GM12874 (cell line): ENCODE measurements around the gene POLR1E.

Experiments used
- CTCF ChIP-seq: IDR thresholded peaks from 2 replicates; pipeline ENCODE4 v1.5.1; 2011; ENCODE audit warnings: low read depth, mild to moderate bottlenecking, control low read depth, low read length, moderate library complexity; ENCODE audit not compliant: insufficient read depth

The POLR1E gene

GRCh38 chr9:37443566-37443965, 42.2 kb upstream of the POLR1E start:
- no peak for TF ChIP-seq CTCF

GRCh38 chr9:37444890-37445289, 40.9 kb upstream of the POLR1E start:
- no peak for TF ChIP-seq CTCF

GRCh38 chr9:37445832-37446231, 39.9 kb upstream of the POLR1E start:
- no peak for TF ChIP-seq CTCF

- TF ChIP-seq CTCF: no peak
Measured at GRCh38 chr9:37446401-37446800, 39.3 kb upstream of the POLR1E start.

GRCh38 chr9:37447111-37447510, 38.6 kb upstream of the POLR1E start:
- no peak for TF ChIP-seq CTCF

- TF ChIP-seq CTCF: no peak
Measured at GRCh38 chr9:37449862-37450632, 35.7 kb upstream of the POLR1E start.

GRCh38 chr9:37451628-37452027, 34.1 kb upstream of the POLR1E start:
- no peak for TF ChIP-seq CTCF
